ENCODE data around the gene C9orf43. TPM values are rescaled to one million over a fixed set of nuclear protein-coding genes. Genes with fewer than 3 reads are reported as not detected.

The C9orf43 gene
- total RNA-seq, 1 donor from 2014 or later, result 0.80 TPM

DNA sequence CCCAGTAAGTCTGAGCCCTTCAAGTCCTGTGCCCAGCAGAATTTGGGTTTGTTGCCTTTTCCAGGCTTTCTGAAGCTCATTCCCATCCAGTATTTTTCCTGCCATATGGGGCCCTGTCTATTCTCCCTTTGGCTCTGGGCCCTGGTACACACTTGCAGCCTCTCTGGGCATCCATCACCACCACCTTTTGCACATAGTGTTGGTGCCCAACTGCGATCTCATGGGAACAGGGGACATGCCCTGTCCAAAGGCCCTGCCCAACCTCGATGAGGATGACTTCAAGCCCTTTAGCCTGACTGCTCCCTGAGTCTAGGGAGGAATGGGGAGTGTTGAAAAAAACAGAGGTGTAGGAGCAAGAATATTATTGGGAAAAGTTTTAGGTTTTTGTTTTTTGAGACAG, 64.5 kb downstream of the C9orf43 start:
- H3K36me3 Mint-ChIP-seq, result no peaks in the 10 kb centered on the region
- peaks cover 16% of the 10 kb centered on the region for H3K4me1 Mint-ChIP-seq (ENCODE audit: unreplicated experiment)
- TF ChIP-seq, protein P1, sequence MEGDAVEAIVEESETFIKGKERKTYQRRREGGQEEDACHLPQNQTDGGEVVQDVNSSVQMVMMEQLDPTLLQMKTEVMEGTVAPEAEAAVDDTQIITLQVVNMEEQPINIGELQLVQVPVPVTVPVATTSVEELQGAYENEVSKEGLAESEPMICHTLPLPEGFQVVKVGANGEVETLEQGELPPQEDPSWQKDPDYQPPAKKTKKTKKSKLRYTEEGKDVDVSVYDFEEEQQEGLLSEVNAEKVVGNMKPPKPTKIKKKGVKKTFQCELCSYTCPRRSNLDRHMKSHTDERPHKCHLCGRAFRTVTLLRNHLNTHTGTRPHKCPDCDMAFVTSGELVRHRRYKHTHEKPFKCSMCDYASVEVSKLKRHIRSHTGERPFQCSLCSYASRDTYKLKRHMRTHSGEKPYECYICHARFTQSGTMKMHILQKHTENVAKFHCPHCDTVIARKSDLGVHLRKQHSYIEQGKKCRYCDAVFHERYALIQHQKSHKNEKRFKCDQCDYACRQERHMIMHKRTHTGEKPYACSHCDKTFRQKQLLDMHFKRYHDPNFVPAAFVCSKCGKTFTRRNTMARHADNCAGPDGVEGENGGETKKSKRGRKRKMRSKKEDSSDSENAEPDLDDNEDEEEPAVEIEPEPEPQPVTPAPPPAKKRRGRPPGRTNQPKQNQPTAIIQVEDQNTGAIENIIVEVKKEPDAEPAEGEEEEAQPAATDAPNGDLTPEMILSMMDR (conservative IDR thresholded peaks at IDR 0.05), result no peak
- peak overlapping the region; percentile 12 for H3K27ac Mint-ChIP-seq
- H3K9me3 Mint-ChIP-seq, result peaks cover 4% of the 10 kb centered on the region
- DNase-seq (ENCODE audit: extremely low spot score, unreplicated experiment), result peak; percentile 29
- H3K4me3 Mint-ChIP-seq, result no peak overlapping the region
- H3K27me3 Mint-ChIP-seq, result no peaks in the 10 kb centered on the region

- Mint-ChIP-seq H3K27me3 (no peaks in the 10 kb centered on the region), H3K4me1 (ENCODE audit: unreplicated experiment) (peaks cover 16% of the 10 kb centered on the region), H3K4me3 (no peak overlapping the region), H3K9me3 (peaks cover 4% of the 10 kb centered on the region), H3K36me3 (no peaks in the 10 kb centered on the region), H3K27ac (no peak overlapping the region)
- peak; percentile 34 for DNase-seq (ENCODE audit: extremely low spot score, unreplicated experiment)
- TF ChIP-seq, protein P1 (conservative IDR thresholded peaks at IDR 0.05), result no peak
Measured at GRCh38 chr9:113475992-113476391, 65.4 kb downstream of the C9orf43 start.

DNA sequence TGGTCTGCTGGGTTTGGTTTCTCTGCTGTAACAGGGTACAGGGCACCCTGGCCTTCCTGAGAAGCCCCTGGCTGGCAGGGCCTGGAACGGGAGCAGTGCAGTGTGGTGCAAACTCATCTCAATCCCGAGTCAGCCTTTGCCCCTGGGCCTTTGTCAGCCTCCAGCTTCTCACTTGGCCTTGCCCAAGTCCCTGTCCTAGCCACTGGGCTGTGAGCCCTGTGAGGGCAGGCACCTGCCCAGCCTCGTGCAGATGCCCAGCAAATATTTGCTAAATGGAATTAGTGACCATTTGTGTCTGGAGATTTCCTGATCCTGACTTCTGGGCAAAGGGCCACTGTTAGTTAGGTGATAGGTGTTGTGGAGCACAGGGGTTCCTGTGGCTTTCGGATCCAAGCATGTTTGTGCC, 66.0 kb downstream of the C9orf43 start:
- no peak overlapping the region for H3K27ac Mint-ChIP-seq

DNA sequence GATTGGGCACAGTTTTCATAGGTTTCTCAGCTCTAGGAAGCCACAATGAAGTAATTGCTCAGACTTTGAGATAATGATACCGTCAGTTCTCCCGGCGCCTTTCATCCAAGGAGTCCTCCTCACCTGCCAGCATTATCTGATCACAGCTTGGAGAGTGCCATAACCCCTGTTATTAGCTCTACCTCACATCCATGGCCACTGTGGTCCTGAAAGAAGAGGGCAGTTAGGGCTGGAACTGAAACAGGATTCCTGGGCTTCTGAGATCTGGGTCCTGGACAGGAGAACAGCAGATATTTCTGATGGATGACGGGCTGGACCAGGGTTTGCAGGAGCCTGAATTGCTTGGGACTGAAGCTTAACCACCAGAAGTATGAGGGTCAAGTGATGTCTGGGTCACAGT, 66.5 kb downstream of the C9orf43 start:
- no peak overlapping the region for H3K4me3 Mint-ChIP-seq
- DNase-seq (ENCODE audit: extremely low spot score, unreplicated experiment), result peak; percentile 3
- peaks cover 16% of the 10 kb centered on the region for H3K4me1 Mint-ChIP-seq (ENCODE audit: unreplicated experiment)
- peaks cover 4% of the 10 kb centered on the region for H3K9me3 Mint-ChIP-seq
- TF ChIP-seq, protein P1 (conservative IDR thresholded peaks at IDR 0.05), result no peak
- H3K36me3 Mint-ChIP-seq, result no peaks in the 10 kb centered on the region
- no peak overlapping the region for H3K27ac Mint-ChIP-seq
- no peaks in the 10 kb centered on the region for H3K27me3 Mint-ChIP-seq

More for the DNA sequence above, 66.0 kb downstream of the C9orf43 start:
- Mint-ChIP-seq H3K9me3 (peaks cover 4% of the 10 kb centered on the region), H3K4me3 (no peak overlapping the region), H3K27me3 (no peaks in the 10 kb centered on the region), H3K36me3 (no peaks in the 10 kb centered on the region), H3K4me1 (ENCODE audit: unreplicated experiment) (peaks cover 16% of the 10 kb centered on the region)
- peak; percentile 63 for DNase-seq (ENCODE audit: extremely low spot score, unreplicated experiment)
- TF ChIP-seq, protein P1 (conservative IDR thresholded peaks at IDR 0.05), result no peak

DNA sequence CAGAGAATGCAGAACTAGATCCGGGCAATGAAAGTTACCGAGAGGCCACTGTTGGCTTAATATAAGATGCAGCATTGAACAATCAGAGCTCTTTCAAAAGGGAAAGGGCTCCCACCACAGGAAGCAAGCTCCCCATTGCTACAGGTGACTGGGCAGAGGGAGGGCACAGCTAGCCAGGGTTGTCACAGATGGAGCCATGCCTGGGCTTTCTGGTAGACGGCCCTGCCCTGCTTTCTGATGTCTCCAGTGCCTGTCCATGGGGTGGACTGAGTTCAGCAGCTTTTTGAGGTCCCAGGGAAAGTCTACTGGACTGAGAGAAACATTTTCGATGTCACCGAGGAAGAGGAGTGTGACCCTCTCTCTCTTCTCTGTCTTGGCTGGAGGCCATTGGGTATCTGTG, 67.1 kb downstream of the C9orf43 start:
- TF ChIP-seq, protein P1 (conservative IDR thresholded peaks at IDR 0.05), result no peak
- Mint-ChIP-seq H3K4me3 (no peak overlapping the region), H3K9me3 (no peaks in the 10 kb centered on the region), H3K27me3 (no peaks in the 10 kb centered on the region), H3K27ac (no peak overlapping the region), H3K36me3 (no peaks in the 10 kb centered on the region), H3K4me1 (ENCODE audit: unreplicated experiment) (peaks cover 16% of the 10 kb centered on the region)
- DNase-seq (ENCODE audit: extremely low spot score, unreplicated experiment), result peak; percentile 31

- Mint-ChIP-seq H3K27ac (no peak overlapping the region), H3K36me3 (no peaks in the 10 kb centered on the region), H3K4me3 (no peak overlapping the region), H3K9me3 (no peaks in the 10 kb centered on the region), H3K4me1 (ENCODE audit: unreplicated experiment) (peaks cover 10% of the 10 kb centered on the region), H3K27me3 (no peaks in the 10 kb centered on the region)
- DNase-seq (ENCODE audit: extremely low spot score, unreplicated experiment), result no peak
- TF ChIP-seq, protein P1 (conservative IDR thresholded peaks at IDR 0.05), result no peak
Measured at GRCh38 chr9:113479174-113479621, 68.7 kb downstream of the C9orf43 start.
